Esophagus muscularis mucosa (tissue), 4 donors: ENCODE data around the gene LRP1.

Experiments used
- EP300 ChIP-seq: sonication (generic); formaldehyde crosslinking; IDR thresholded peaks from one replicate; pipeline ENCODE4 v1.6.1; 2017; ENCODE audit warnings: antibody characterized with exemption
- POLR2A ChIP-seq: fragments of 450-650 bp; IDR thresholded peaks from one replicate; pipeline ENCODE4 v1.6.1; 2017; ENCODE audit warnings: antibody characterized with exemption, moderate library complexity, mild to moderate bottlenecking, low read depth
- POLR2AphosphoS5 ChIP-seq, 2 donors: sonication (generic); formaldehyde crosslinking; IDR thresholded peaks; one replicate each; pipeline ENCODE4 v1.6.1; 2017; ENCODE audit warnings: antibody characterized with exemption in 2 of 2
- TF ChIP-seq, protein P1 (sequence below), 3 experiments: fragments of 200-600 bp in 2 of 3; fragments of 450-650 bp in 1 of 3; sonication (generic) in 2 of 3; IDR thresholded peaks; one replicate each; pipeline ENCODE4 v1.5.1; 2017 to 2019; ENCODE audit warnings: antibody characterized with exemption in 3 of 3, mild to moderate bottlenecking in 2 of 3, moderate library complexity in 1 of 3

DNA sequence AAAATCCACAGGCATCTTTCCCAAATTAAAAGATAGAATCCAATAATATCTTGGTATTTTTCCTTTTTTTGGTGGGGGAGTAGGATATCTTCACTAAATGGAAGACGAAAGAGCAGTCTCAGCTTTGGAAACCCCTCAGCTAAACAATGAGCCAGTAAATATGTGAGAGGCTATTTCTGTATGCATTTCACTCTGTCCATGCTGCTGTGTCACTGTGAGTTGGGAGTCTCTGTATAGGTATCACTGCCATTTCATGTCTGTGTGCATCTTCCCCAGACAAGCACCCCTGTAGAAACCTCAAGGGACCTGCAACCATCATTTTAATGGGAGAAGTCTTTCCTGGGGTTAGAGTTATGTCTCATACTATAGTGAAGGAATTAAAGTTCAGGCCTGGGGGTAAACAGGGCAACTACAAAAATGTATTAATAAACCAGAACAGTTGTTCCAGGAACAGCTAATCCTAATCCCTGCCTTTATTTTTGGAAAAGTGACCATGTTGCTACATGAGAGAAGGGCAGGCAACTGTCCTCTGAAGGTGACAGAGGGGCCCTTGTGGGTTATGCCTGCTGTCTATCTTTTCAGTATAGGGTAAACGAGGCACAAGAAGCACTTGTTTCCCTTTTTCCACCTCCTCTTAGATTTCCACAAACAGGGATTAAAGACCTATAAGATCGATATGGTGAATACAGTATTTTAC is 134.0 kb downstream of the LRP1 start:
- TF ChIP-seq EP300 (no peak), POLR2AphosphoS5 (IDR thresholded peaks at IDR 0.05) (no peak), POLR2A (no peak)
- TF ChIP-seq, protein P1, sequence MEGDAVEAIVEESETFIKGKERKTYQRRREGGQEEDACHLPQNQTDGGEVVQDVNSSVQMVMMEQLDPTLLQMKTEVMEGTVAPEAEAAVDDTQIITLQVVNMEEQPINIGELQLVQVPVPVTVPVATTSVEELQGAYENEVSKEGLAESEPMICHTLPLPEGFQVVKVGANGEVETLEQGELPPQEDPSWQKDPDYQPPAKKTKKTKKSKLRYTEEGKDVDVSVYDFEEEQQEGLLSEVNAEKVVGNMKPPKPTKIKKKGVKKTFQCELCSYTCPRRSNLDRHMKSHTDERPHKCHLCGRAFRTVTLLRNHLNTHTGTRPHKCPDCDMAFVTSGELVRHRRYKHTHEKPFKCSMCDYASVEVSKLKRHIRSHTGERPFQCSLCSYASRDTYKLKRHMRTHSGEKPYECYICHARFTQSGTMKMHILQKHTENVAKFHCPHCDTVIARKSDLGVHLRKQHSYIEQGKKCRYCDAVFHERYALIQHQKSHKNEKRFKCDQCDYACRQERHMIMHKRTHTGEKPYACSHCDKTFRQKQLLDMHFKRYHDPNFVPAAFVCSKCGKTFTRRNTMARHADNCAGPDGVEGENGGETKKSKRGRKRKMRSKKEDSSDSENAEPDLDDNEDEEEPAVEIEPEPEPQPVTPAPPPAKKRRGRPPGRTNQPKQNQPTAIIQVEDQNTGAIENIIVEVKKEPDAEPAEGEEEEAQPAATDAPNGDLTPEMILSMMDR (IDR thresholded peaks at IDR 0.05) = no peak
